ENCODE results near the gene SORBS1. TPM values are rescaled to one million over a fixed set of nuclear protein-coding genes. Genes with fewer than 3 reads are reported as not detected.
A peak's percentile ranks its signal among the peaks of the same experiment; 100 is the strongest.

SORBS1 gene
- total RNA-seq, 6 experiments from 2014 or later: 56.4 to 97.9 (median 76.5) TPM

- DNase-seq: no peak
- Histone ChIP-seq H3K9me3 (no peaks in the 10 kb centered on the region), H3K27ac (peak overlapping the region; percentile 2 to 41 (median 27)), H3K4me3 (no peak overlapping the region), H3K4me1 (peaks cover 0 to 26% (median 13%) of the 10 kb centered on the region in 4 donors), H3K27me3 (no peaks in the 10 kb centered on the region), H3K36me3 (peaks cover 0 to 5% (median 0%) of the 10 kb centered on the region in 4 donors)
- WGBS (ENCODE audit: insufficient coverage, low coverage, low lambda C conversion rate, missing lambda C conversion rate): 50% methylated on average over 1 of the region's 1 CpG
- ATAC-seq: peak in 3 of 4 donors; percentile 43 to 59 (median 44)
- intact Hi-C loops (cut with DNase I): no loop called here
- TF ChIP-seq POLR2A (IDR thresholded peaks at IDR 0.05): no peak
Measured at GRCh38 chr10:95330966-95331453, 230.2 kb downstream of the SORBS1 start.

DNA sequence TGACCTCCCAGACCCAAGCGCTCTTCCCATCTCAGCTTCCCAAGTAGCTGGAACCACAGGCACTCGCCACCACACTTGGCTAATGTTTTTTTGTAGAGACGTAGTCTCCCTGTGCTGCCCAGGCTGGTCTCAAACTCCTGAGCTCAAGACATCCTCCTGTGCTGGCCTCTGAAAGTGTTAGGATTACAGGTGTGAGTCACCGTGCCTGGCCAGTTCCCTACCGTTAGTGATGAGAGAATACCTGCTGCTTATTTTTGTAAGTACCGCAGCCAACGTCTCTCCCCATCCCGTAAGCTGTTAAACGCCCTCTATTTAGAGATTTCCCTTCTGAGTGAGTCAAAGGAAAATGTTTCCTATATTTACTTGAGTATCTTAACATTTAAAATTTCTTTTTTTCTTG lies 231.9 kb downstream of the SORBS1 start:
- H3K27ac ChIP-seq: no peak overlapping the region

DNA sequence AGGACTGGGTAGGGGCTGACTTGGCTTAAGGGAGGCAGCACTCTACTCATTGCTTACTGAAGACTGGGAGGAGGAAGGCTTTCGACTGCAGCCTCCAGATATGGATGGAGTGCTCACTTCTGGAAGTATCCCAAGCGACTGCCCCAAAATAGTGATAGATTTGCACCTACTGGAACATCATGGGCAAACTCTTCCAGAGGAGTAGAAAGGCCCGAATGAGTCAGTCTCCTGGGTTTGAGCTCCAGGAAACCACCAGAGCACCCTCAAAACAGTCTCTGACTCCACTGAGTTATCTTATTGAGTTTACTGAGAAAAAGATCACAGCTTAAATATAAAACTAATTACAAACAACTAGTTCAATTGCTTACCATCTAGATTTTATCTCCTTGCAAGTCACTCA lies 233.2 kb downstream of the SORBS1 start:
- TF ChIP-seq CTCF (IDR thresholded peaks at IDR 0.05) (no peak), POLR2A (IDR thresholded peaks at IDR 0.05) (no peak)
- WGBS (ENCODE audit: insufficient coverage, low coverage, low lambda C conversion rate, missing lambda C conversion rate): 86% methylated on average over 1 of the region's 3 CpGs
- intact Hi-C loops (cut with DNase I): no loop called here
- H3K4me3 ChIP-seq: no peak overlapping the region
- H3K27me3 ChIP-seq: no peaks in the 10 kb centered on the region
- H3K4me1 ChIP-seq: peaks cover 0 to 32% (median 13%) of the 10 kb centered on the region in 4 donors
- H3K27ac ChIP-seq: peak overlapping the region in 2 of 3 donors; percentile 1 to 11
- no peaks in the 10 kb centered on the region for H3K9me3 ChIP-seq
- H3K36me3 ChIP-seq: peaks cover 0 to 3% (median 0%) of the 10 kb centered on the region in 4 donors
- no peak for ATAC-seq
- DNase-seq: no peak

More for the DNA sequence above, 231.9 kb downstream of the SORBS1 start:
- WGBS (ENCODE audit: insufficient coverage, low coverage, low lambda C conversion rate, missing lambda C conversion rate): 91% methylated on average over 9 of the region's 9 CpGs
- H3K9me3 ChIP-seq: no peaks in the 10 kb centered on the region
- TF ChIP-seq CTCF (IDR thresholded peaks at IDR 0.05) (no peak), POLR2A (IDR thresholded peaks at IDR 0.05) (no peak)
- H3K4me1 ChIP-seq: peaks cover 0 to 32% (median 13%) of the 10 kb centered on the region in 4 donors
- ATAC-seq (no peak), DNase-seq (peak in 1 of 3 donors; percentile 7)
- H3K4me3 ChIP-seq: no peak overlapping the region
- H3K27me3 ChIP-seq: no peaks in the 10 kb centered on the region
- intact Hi-C loops (cut with DNase I): no loop called here
- H3K36me3 ChIP-seq: no peaks in the 10 kb centered on the region

GRCh38 chr10:95327367-95327766 lies 233.8 kb downstream of the SORBS1 start:
- peak; percentile 50 to 62 (median 58) for ATAC-seq
- intact Hi-C loops (cut with DNase I): no loop called here
- Histone ChIP-seq H3K9me3 (no peaks in the 10 kb centered on the region), H3K27me3 (no peaks in the 10 kb centered on the region), H3K4me3 (no peak overlapping the region), H3K27ac (peak overlapping the region in 1 of 3 donors; percentile 11), H3K4me1 (peaks cover 0 to 32% (median 13%) of the 10 kb centered on the region in 4 donors), H3K36me3 (peaks cover 0 to 7% (median 2%) of the 10 kb centered on the region in 4 donors)
- DNase-seq: peak in 2 of 3 donors; percentile 62
- TF ChIP-seq POLR2A (IDR thresholded peaks at IDR 0.05): no peak
- TF ChIP-seq CTCF (IDR thresholded peaks at IDR 0.05): no peak
- 53% methylated on average over 2 of the region's 5 CpGs for WGBS (ENCODE audit: insufficient coverage, low coverage, low lambda C conversion rate, missing lambda C conversion rate)

DNA sequence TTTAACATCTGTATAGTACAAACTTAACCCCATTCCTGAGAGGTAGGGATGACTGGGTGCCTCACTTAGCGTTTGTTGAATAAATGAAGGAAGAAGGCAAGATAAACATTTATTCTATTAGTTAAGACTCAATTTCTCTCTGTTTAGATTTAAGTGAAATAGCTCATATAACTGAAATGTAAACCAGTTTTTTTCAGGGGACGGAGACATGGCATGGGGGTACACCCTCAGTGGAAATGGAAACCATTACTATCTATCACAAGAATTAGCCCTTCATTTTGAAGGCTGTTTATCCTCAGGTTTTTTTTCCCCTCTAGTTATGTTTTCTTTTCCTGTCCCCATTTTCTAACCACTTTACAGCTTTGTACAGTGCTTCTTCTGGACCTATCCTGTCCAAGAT lies 234.8 kb downstream of the SORBS1 start:
- H3K27me3 ChIP-seq: no peaks in the 10 kb centered on the region
- no peak overlapping the region for H3K27ac ChIP-seq
- H3K4me3 ChIP-seq: no peak overlapping the region
- intact Hi-C loops (cut with DNase I): no loop called here
- H3K36me3 ChIP-seq: peaks cover 0 to 15% (median 8%) of the 10 kb centered on the region in 4 donors
- peaks cover 0 to 28% (median 9%) of the 10 kb centered on the region in 4 donors for H3K4me1 ChIP-seq
- no peak for ATAC-seq
- no peak for DNase-seq
- 91% methylated on average over 2 of the region's 2 CpGs for WGBS (ENCODE audit: insufficient coverage, low coverage, low lambda C conversion rate, missing lambda C conversion rate)
- no peaks in the 10 kb centered on the region for H3K9me3 ChIP-seq
- no peak for TF ChIP-seq CTCF (IDR thresholded peaks at IDR 0.05)
- no peak for TF ChIP-seq POLR2A (IDR thresholded peaks at IDR 0.05)
